GM23248 (cell line): ENCODE results near the gene NAE1.

Source experiments
- EZH2 ChIP-seq: fragments of 200-600 bp; sonication (generic); IDR thresholded peaks from 2 replicates; pipeline ENCODE4 v1.6.1; 2018; ENCODE audit warnings: antibody characterized with exemption, mild to moderate bottlenecking; ENCODE audit not compliant: insufficient read depth, poor library complexity, severe bottlenecking
- EZH2phosphoT487 ChIP-seq: fragments of 200-600 bp; sonication (generic); IDR thresholded peaks from 2 replicates; pipeline ENCODE4 v1.6.1; 2018; ENCODE audit warnings: antibody characterized with exemption, moderate library complexity, mild to moderate bottlenecking, low read depth; ENCODE audit not compliant: insufficient read depth

- TF ChIP-seq EZH2 (no peak), EZH2phosphoT487 (no peak)
Observed at GRCh38 chr16:66872559-66872942, 41.8 kb upstream of the NAE1 start.
